ENCODE results near the gene MIS18BP1.

DNA sequence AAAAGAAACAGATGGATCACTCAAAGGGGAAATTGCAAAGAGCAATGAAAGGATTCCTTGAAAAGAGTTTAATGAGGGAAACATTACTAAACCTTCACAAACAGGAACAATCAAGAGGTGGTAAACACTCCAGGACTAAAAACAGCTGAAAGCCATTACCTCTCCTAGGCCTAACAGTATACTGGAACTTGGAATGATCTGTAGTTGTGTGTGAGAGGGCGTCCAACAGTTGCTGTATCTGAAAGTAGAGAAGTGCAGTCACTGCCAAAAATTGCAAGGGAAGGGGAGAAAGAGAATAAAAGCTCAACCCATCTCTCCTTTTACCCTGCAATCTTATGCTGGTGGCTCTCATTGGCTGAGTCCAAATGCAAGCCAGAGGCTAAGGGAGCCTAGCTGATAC is 17.0 kb upstream of the MIS18BP1 start:
- TF ChIP-seq, protein P1, sequence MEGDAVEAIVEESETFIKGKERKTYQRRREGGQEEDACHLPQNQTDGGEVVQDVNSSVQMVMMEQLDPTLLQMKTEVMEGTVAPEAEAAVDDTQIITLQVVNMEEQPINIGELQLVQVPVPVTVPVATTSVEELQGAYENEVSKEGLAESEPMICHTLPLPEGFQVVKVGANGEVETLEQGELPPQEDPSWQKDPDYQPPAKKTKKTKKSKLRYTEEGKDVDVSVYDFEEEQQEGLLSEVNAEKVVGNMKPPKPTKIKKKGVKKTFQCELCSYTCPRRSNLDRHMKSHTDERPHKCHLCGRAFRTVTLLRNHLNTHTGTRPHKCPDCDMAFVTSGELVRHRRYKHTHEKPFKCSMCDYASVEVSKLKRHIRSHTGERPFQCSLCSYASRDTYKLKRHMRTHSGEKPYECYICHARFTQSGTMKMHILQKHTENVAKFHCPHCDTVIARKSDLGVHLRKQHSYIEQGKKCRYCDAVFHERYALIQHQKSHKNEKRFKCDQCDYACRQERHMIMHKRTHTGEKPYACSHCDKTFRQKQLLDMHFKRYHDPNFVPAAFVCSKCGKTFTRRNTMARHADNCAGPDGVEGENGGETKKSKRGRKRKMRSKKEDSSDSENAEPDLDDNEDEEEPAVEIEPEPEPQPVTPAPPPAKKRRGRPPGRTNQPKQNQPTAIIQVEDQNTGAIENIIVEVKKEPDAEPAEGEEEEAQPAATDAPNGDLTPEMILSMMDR (IDR thresholded peaks at IDR 0.05; ENCODE audit: low read length), result no peak
- no peak for TF ChIP-seq EZH2 (optimal IDR thresholded peaks at IDR 0.05; ENCODE audit: low read depth, low read length)
- TF ChIP-seq EZH2phosphoT487 (IDR thresholded peaks at IDR 0.05; ENCODE audit: low read length), result no peak
